CD4-positive, alpha-beta memory T cell (primary cell): ENCODE data around the gene TUSC2. TPM values are rescaled to one million over a fixed set of nuclear protein-coding genes. Genes with fewer than 3 reads are reported as not detected.

ENCODE experiments used
- CTCF ChIA-PET: fragments of 350-600 bp; sonication (Branson Sonifier 250); formaldehyde crosslinking; loops from one replicate; lab custom pipeline; 2021; ENCODE audit warnings: inconsistent platforms; ENCODE audit not compliant: partially characterized antibody; lab: Charles Lee
- POLR2A ChIA-PET: fragments of 350-600 bp; sonication (Branson Sonifier 250); formaldehyde crosslinking; loops from one replicate; lab custom pipeline; 2021; ENCODE audit not compliant: partially characterized antibody; lab: Charles Lee
- DNase-seq, 5 donors: peaks; one replicate each; pipeline versions ENCODE4 v3.0.0 to v3.0.0-alpha.2; 2020 to 2022; ENCODE audit warnings: mixed read lengths in 1 of 5
- H3K27ac ChIP-seq: one replicate; pipeline ENCODE4 v1.7.0; 2013; ENCODE audit warnings: low read depth, low read length
- H3K27me3 ChIP-seq: 2 replicates; pipeline ENCODE4 v1.7.0; 2013; ENCODE audit warnings: mild to moderate bottlenecking, low read length, moderate library complexity; ENCODE audit not compliant: insufficient read depth
- H3K36me3 ChIP-seq: 2 replicates; pipeline ENCODE4 v1.7.0; 2013; ENCODE audit warnings: mild to moderate bottlenecking, low read length, moderate library complexity; ENCODE audit not compliant: insufficient read depth
- H3K4me1 ChIP-seq: 2 replicates; pipeline ENCODE4 v1.7.0; 2013; ENCODE audit warnings: mild to moderate bottlenecking, low read length, moderate library complexity; ENCODE audit not compliant: insufficient read depth
- H3K4me3 ChIP-seq, 2 donors: one replicate each; pipeline ENCODE4 v1.7.0; 2013; ENCODE audit warnings: low read length in 2 of 2, mild to moderate bottlenecking in 1 of 2
- H3K9me3 ChIP-seq, 2 donors: one replicate each; pipeline ENCODE4 v1.7.0; 2013; ENCODE audit warnings: low read length in 2 of 2, control low read depth in 1 of 2; ENCODE audit not compliant: control insufficient read depth in 1 of 2
- H3K27ac Mint-ChIP-seq, 7 donors: one replicate each; pipeline ENCODE4 v1.8.0; 2020 to 2021; ENCODE audit warnings: mixed read lengths in 7 of 7, mild to moderate bottlenecking in 6 of 7, inconsistent platforms in 3 of 7, moderate library complexity in 3 of 7
- H3K27me3 Mint-ChIP-seq, 2 donors: one replicate each; pipeline ENCODE4 v1.8.0; 2020 to 2021; ENCODE audit warnings: mixed read lengths in 2 of 2
- H3K36me3 Mint-ChIP-seq, 2 donors: one replicate each; pipeline ENCODE4 v1.8.0; 2020 to 2021; ENCODE audit warnings: mixed read lengths in 2 of 2, inconsistent platforms in 1 of 2, mild to moderate bottlenecking in 1 of 2
- H3K4me1 Mint-ChIP-seq, 4 donors: one replicate each; pipeline ENCODE4 v1.8.0; 2020 to 2021; ENCODE audit warnings: mixed read lengths in 4 of 4, mild to moderate bottlenecking in 1 of 4
- H3K4me3 Mint-ChIP-seq, 8 donors: one replicate each; pipeline ENCODE4 v1.8.0; 2020 to 2021; ENCODE audit warnings: mixed read lengths in 8 of 8, mild to moderate bottlenecking in 7 of 8, moderate library complexity in 6 of 8, inconsistent platforms in 3 of 8
- H3K9me3 Mint-ChIP-seq, 8 donors: one replicate each; pipeline ENCODE4 v1.8.0; 2020 to 2021; ENCODE audit warnings: mixed read lengths in 8 of 8, mild to moderate bottlenecking in 5 of 8, inconsistent platforms in 3 of 8, moderate library complexity in 1 of 8
- intact Hi-C: fragments of 100-400 bp; cut with micrococcal nuclease; formaldehyde crosslinking; loops from one replicate; pipeline ENCODE4 v1.15.1; 2023
- polyA plus RNA-seq, 2 donors: library from polyadenylated mRNA; unstranded; fragments of 300-500 nt; fragmentation: Illumina TruSeq; gene quantifications; one replicate each; pipeline ENCODE4 v1.2.3, GENCODE V29; 2021
- total RNA-seq, 2 experiments: library from RNA; stranded (reverse); gene quantifications; one replicate each; pipeline ENCODE4 v1.2.3, GENCODE V29; 2021

The TUSC2 gene
- total and polyA plus RNA-seq, 4 experiments from 2014 or later, result 25.3 to 45.9 (median 37.5) TPM

- Mint-ChIP-seq H3K27me3 (no peaks in the 10 kb centered on the region), H3K4me1 (peaks cover 14 to 37% (median 23%) of the 10 kb centered on the region in 4 donors), H3K36me3 (peaks cover 0 to 7% of the 10 kb centered on the region in 2 donors), H3K27ac (peak overlapping the region in 3 of 7 donors; percentile 13 to 57 (median 41)), H3K4me3 (peak overlapping the region in 1 of 8 donors; percentile 7), H3K9me3 (no peaks in the 10 kb centered on the region)
- H3K4me3 ChIP-seq, result no peak overlapping the region
- H3K27me3 ChIP-seq, result no peaks in the 10 kb centered on the region
- H3K36me3 ChIP-seq, result no peaks in the 10 kb centered on the region
- H3K9me3 ChIP-seq, result no peaks in the 10 kb centered on the region
- ChIA-PET POLR2A (interaction anchor here (0.9 to 1.0 kb wide), 3 partner anchors 13 to 36 kb away, joined by 3 to 4 read pairs (median 3); partner anchors contain the start of gene TUSC2), CTCF (interaction anchor here (0.7 to 1.0 kb wide), 2 partner anchors 35 to 265 kb away, joined by 3 read pairs; partner anchors contain the start of gene C3orf18)
- intact Hi-C loops, result no loop called here
- H3K4me1 ChIP-seq, result peaks cover 25% of the 10 kb centered on the region
- no peak overlapping the region for H3K27ac ChIP-seq
- DNase-seq, result peak in 1 of 5 donors; percentile 35
Observed at GRCh38 chr3:50302095-50303012, 25.7 kb downstream of the TUSC2 start.

- peaks cover 0 to 7% of the 10 kb centered on the region in 2 donors for H3K36me3 Mint-ChIP-seq
- H3K4me3 Mint-ChIP-seq, result peak overlapping the region in 6 of 8 donors; percentile 35 to 97 (median 64)
- ChIA-PET POLR2A (interaction anchor here (0.6 to 3.8 kb wide), 2 partner anchors 28 to 46 kb away, joined by 3 to 28 read pairs; partner anchors contain the start of gene TUSC2), CTCF (no interaction called here)
- no peaks in the 10 kb centered on the region for H3K9me3 ChIP-seq
- peaks cover 25% of the 10 kb centered on the region for H3K4me1 ChIP-seq
- no peak overlapping the region for H3K27ac ChIP-seq
- no peak overlapping the region for H3K4me3 ChIP-seq
- intact Hi-C loops, result no loop called here
- DNase-seq, result no peak
- H3K27ac Mint-ChIP-seq, result peak overlapping the region; percentile 95 to 100 (median 100)
- no peaks in the 10 kb centered on the region for H3K9me3 Mint-ChIP-seq
- H3K27me3 Mint-ChIP-seq, result no peaks in the 10 kb centered on the region
- H3K27me3 ChIP-seq, result no peaks in the 10 kb centered on the region
- H3K36me3 ChIP-seq, result no peaks in the 10 kb centered on the region
- peaks cover 15 to 44% (median 27%) of the 10 kb centered on the region in 4 donors for H3K4me1 Mint-ChIP-seq
Observed at GRCh38 chr3:50300681-50301254, 27.3 kb downstream of the TUSC2 start.

GRCh38 chr3:50299929-50300680 is 27.9 kb downstream of the TUSC2 start:
- peaks cover 15 to 47% (median 27%) of the 10 kb centered on the region in 4 donors for H3K4me1 Mint-ChIP-seq
- peak overlapping the region; percentile 95 to 100 (median 97) for H3K4me3 Mint-ChIP-seq
- no peaks in the 10 kb centered on the region for H3K27me3 ChIP-seq
- no peaks in the 10 kb centered on the region for H3K27me3 Mint-ChIP-seq
- peak overlapping the region; percentile 90 for H3K27ac ChIP-seq
- peak in 1 of 5 donors; percentile 32 for DNase-seq
- no peaks in the 10 kb centered on the region for H3K9me3 ChIP-seq
- peak overlapping the region; percentile 95 to 100 (median 100) for H3K27ac Mint-ChIP-seq
- H3K4me1 ChIP-seq, result peaks cover 25% of the 10 kb centered on the region
- H3K9me3 Mint-ChIP-seq, result no peaks in the 10 kb centered on the region
- ChIA-PET CTCF (interaction anchor here (0.9 to 3.8 kb wide), 11 partner anchors 15 to 105 kb away, joined by 3 to 37 read pairs (median 5); partner anchors contain the start of genes GNAI2, HYAL2 and TUSC2), POLR2A (interaction anchor here (0.6 to 9.2 kb wide), 15 partner anchors 10 to 269 kb away, joined by 3 to 178 read pairs (median 10); partner anchors contain the start of genes CYB561D2, GNAI2, HEMK1 and HYAL2)
- peaks cover 0 to 7% of the 10 kb centered on the region in 2 donors for H3K36me3 Mint-ChIP-seq
- H3K4me3 ChIP-seq, result peak overlapping the region; percentile 57 to 64
- intact Hi-C loops, result loop anchor here (1.0 to 2.0 kb wide), 8 partner anchors 21 to 361 kb away; partner anchors contain the start of genes CYB561D2, NPRL2, TMEM115 and TUSC2
- H3K36me3 ChIP-seq, result no peaks in the 10 kb centered on the region

GRCh38 chr3:50299638-50299928 is 28.4 kb downstream of the TUSC2 start:
- Histone ChIP-seq H3K27ac (peak overlapping the region; percentile 90), H3K36me3 (no peaks in the 10 kb centered on the region), H3K9me3 (no peaks in the 10 kb centered on the region), H3K4me3 (peak overlapping the region; percentile 57 to 64), H3K4me1 (peaks cover 25% of the 10 kb centered on the region), H3K27me3 (no peaks in the 10 kb centered on the region)
- CTCF ChIA-PET, result interaction anchor here (0.9 to 3.8 kb wide), 12 partner anchors 15 to 105 kb away, joined by 3 to 37 read pairs (median 5); partner anchors contain the start of genes GNAI2, HYAL2 and TUSC2
- H3K27me3 Mint-ChIP-seq, result no peaks in the 10 kb centered on the region
- intact Hi-C loops, result loop anchor here (1.0 to 2.0 kb wide), 8 partner anchors 22 to 360 kb away; partner anchors contain the start of genes CYB561D2, NPRL2, TMEM115 and TUSC2
- peaks cover 12 to 47% (median 26%) of the 10 kb centered on the region in 4 donors for H3K4me1 Mint-ChIP-seq
- no peaks in the 10 kb centered on the region for H3K9me3 Mint-ChIP-seq
- peak overlapping the region; percentile 95 to 100 (median 100) for H3K27ac Mint-ChIP-seq
- H3K36me3 Mint-ChIP-seq, result peaks cover 0 to 7% of the 10 kb centered on the region in 2 donors
- H3K4me3 Mint-ChIP-seq, result peak overlapping the region; percentile 95 to 100 (median 97)
- POLR2A ChIA-PET, result interaction anchor here (1.0 to 9.2 kb wide), 17 partner anchors 10 to 1090 kb away, joined by 3 to 178 read pairs (median 7); partner anchors contain the start of genes CYB561D2, GNAI2, HEMK1 and HYAL2
- no peak for DNase-seq

- Mint-ChIP-seq H3K36me3 (peaks cover 0 to 7% of the 10 kb centered on the region in 2 donors), H3K27me3 (no peaks in the 10 kb centered on the region), H3K9me3 (no peaks in the 10 kb centered on the region), H3K4me3 (peak within 1 kb of the TSS; percentile 95 to 100 (median 97)), H3K27ac (peak within 1 kb of the TSS; percentile 95 to 100 (median 100)), H3K4me1 (peaks cover 12 to 47% (median 26%) of the 10 kb centered on the region in 4 donors)
- intact Hi-C loops, result loop anchor here (1.0 to 2.0 kb wide), 8 partner anchors 22 to 360 kb away; partner anchors contain the start of genes CYB561D2, NPRL2, TMEM115 and TUSC2
- peak; percentile 100 for DNase-seq
- Histone ChIP-seq H3K27ac (peak within 1 kb of the TSS; percentile 90), H3K4me1 (peaks cover 25% of the 10 kb centered on the region), H3K36me3 (no peaks in the 10 kb centered on the region), H3K9me3 (no peaks in the 10 kb centered on the region), H3K27me3 (no peaks in the 10 kb centered on the region), H3K4me3 (peak within 1 kb of the TSS; percentile 74 to 85)
- ChIA-PET CTCF (interaction anchor here (0.8 to 3.8 kb wide), 17 partner anchors 15 to 104 kb away, joined by 3 to 37 read pairs (median 5); partner anchors contain the start of genes GNAI2, HYAL2, LSMEM2 and TUSC2), POLR2A (interaction anchor here (0.5 to 9.2 kb wide), 23 partner anchors 9 to 1252 kb away, joined by 3 to 178 read pairs (median 5); partner anchors contain the start of genes C3orf18, CYB561D2, GNAI2 and HEMK1)
Observed at GRCh38 chr3:50298836-50299637, 29.0 kb downstream of the TUSC2 start, which contains the start of the genes HYAL3 and NAA80. Gene HYAL3, minus strand, starts transcription at chr3:50299405. Its CDS starts 3,803 bp downstream, at chr3:50295602. Gene NAA80, minus strand, starts transcription at chr3:50299405. Its CDS starts 1,942 bp downstream, at chr3:50297463.
